NB4 (cell line): Measurements from ENCODE around the gene RAB27B.

Experiments
- MYC ChIP-seq: IDR thresholded peaks from 2 replicates; pipeline ENCODE4 v1.6.1; 2011; ENCODE audit warnings: low read depth, low read length
- POLR2A ChIP-seq: IDR thresholded peaks from 2 replicates; pipeline ENCODE4 v1.6.1; 2011; ENCODE audit warnings: mild to moderate bottlenecking; ENCODE audit not compliant: insufficient read length; ENCODE audit errors: extremely low read depth

- TF ChIP-seq POLR2A (no peak), MYC (no peak)
Measured at GRCh38 chr18:54802178-54802577, 26.1 kb upstream of the RAB27B start.
